Tibial nerve (tissue), 4 donors: ENCODE results near the gene CAPN8.

ENCODE experiments used
- EP300 ChIP-seq, 2 donors: sonication (generic); formaldehyde crosslinking; IDR thresholded peaks; one replicate each; pipeline ENCODE4 v1.6.1; 2017; ENCODE audit warnings: antibody characterized with exemption in 2 of 2, mild to moderate bottlenecking in 1 of 2
- POLR2A ChIP-seq, 2 donors: fragments of 450-650 bp; IDR thresholded peaks; one replicate each; pipeline ENCODE4 v1.6.1; 2017; ENCODE audit warnings: antibody characterized with exemption in 2 of 2, mild to moderate bottlenecking in 2 of 2, moderate library complexity in 2 of 2
- TF ChIP-seq, protein P1 (sequence below), 5 experiments: fragments of 200-600 bp in 3 of 5; fragments of 450-650 bp in 2 of 5; sonication (generic) in 3 of 5; IDR thresholded peaks; one replicate each; pipeline ENCODE4 v1.5.1; 2016 to 2019; ENCODE audit warnings: antibody characterized with exemption in 5 of 5, mild to moderate bottlenecking in 3 of 5, moderate library complexity in 2 of 5

GRCh38 chr1:223664106-223664505, 1.4 kb downstream of the CAPN8 start:
- no peak for TF ChIP-seq EP300 (IDR thresholded peaks at IDR 0.05)
- TF ChIP-seq, protein P1, sequence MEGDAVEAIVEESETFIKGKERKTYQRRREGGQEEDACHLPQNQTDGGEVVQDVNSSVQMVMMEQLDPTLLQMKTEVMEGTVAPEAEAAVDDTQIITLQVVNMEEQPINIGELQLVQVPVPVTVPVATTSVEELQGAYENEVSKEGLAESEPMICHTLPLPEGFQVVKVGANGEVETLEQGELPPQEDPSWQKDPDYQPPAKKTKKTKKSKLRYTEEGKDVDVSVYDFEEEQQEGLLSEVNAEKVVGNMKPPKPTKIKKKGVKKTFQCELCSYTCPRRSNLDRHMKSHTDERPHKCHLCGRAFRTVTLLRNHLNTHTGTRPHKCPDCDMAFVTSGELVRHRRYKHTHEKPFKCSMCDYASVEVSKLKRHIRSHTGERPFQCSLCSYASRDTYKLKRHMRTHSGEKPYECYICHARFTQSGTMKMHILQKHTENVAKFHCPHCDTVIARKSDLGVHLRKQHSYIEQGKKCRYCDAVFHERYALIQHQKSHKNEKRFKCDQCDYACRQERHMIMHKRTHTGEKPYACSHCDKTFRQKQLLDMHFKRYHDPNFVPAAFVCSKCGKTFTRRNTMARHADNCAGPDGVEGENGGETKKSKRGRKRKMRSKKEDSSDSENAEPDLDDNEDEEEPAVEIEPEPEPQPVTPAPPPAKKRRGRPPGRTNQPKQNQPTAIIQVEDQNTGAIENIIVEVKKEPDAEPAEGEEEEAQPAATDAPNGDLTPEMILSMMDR (IDR thresholded peaks at IDR 0.05) = no peak
- TF ChIP-seq POLR2A (IDR thresholded peaks at IDR 0.05) = no peak
